Activated T-helper 1 cell treated with anti-CD3 and anti-CD28 coated beads, Interleukin-12 subunit alpha, Interleukin-12 subunit beta, Interleukin-2, Interleukin-4 antibody, amounts not matched to agents 30 ng/mL and 10 ng/mL and 1 ng/mL, durations not matched to agents 14 hours and 24 hours and 36 hours (primary cell): ENCODE results near the gene DDX3Y. TPM values are rescaled to one million over a fixed set of nuclear protein-coding genes. Genes with fewer than 3 reads are reported as not detected.

Experiments
- DNase-seq: peaks from one replicate; pipeline ENCODE4 v3.0.0; 2021; ENCODE audit warnings: low spot score
- H3K27ac Mint-ChIP-seq: one replicate; pipeline ENCODE4 v1.8.0; 2021; ENCODE audit warnings: mild to moderate bottlenecking, mixed read lengths
- H3K27me3 Mint-ChIP-seq: one replicate; pipeline ENCODE4 v1.8.0; 2022; ENCODE audit warnings: mild to moderate bottlenecking, moderate library complexity, mixed read lengths; ENCODE audit not compliant: insufficient read depth
- H3K36me3 Mint-ChIP-seq: one replicate; pipeline ENCODE4 v1.8.0; 2021; ENCODE audit warnings: low read depth, mixed read lengths
- H3K4me1 Mint-ChIP-seq: one replicate; pipeline ENCODE4 v1.8.0; 2021; ENCODE audit warnings: low read depth, mixed read lengths
- H3K4me3 Mint-ChIP-seq: one replicate; pipeline ENCODE4 v1.8.0; 2021; ENCODE audit warnings: mild to moderate bottlenecking, moderate library complexity, mixed read lengths
- H3K9me3 Mint-ChIP-seq: one replicate; pipeline ENCODE4 v1.8.0; 2021; ENCODE audit warnings: mixed read lengths
- intact Hi-C: fragments of 100-400 bp; cut with micrococcal nuclease; formaldehyde crosslinking; loops from one replicate; pipeline ENCODE4 v1.15.1; 2024
- total RNA-seq: library from RNA; stranded (reverse); gene quantifications from 2 replicates; pipeline ENCODE4 v1.2.3, GENCODE V29; 2022

Gene DDX3Y
- total RNA-seq = 122 and 129 TPM in 2 replicates

GRCh38 chrY:12904618-12905516 is at the start of gene DDX3Y:
Gene DDX3Y, plus strand, starts transcription at chrY:12904868. Its CDS starts 69 bp downstream, at chrY:12904937.
- Mint-ChIP-seq H3K36me3 (peaks cover 30% of the 10 kb centered on the region), H3K4me3 (peak within 1 kb of the TSS; percentile 99), H3K27me3 (no peaks in the 10 kb centered on the region), H3K27ac (peak within 1 kb of the TSS; percentile 100), H3K4me1 (peaks cover 15% of the 10 kb centered on the region), H3K9me3 (no peaks in the 10 kb centered on the region)
- intact Hi-C loops = loop anchor here (1.0 to 10.0 kb wide), 9 partner anchors 56 to 850 kb away; partner anchors contain the start of genes TMSB4Y and UTY
- peak; percentile 81 for DNase-seq

- no peak for DNase-seq
- no peak overlapping the region for H3K27ac Mint-ChIP-seq
- H3K27me3 Mint-ChIP-seq = no peaks in the 10 kb centered on the region
- H3K4me1 Mint-ChIP-seq = no peaks in the 10 kb centered on the region
- H3K36me3 Mint-ChIP-seq = peaks cover 9% of the 10 kb centered on the region
- no peak overlapping the region for H3K4me3 Mint-ChIP-seq
- intact Hi-C loops = no loop called here
- no peaks in the 10 kb centered on the region for H3K9me3 Mint-ChIP-seq
These were observed 48.8 kb upstream of the DDX3Y start for GRCh38 chrY:12855791-12856275.

GRCh38 chrY:12867960-12868359 is 36.7 kb upstream of the DDX3Y start:
- Mint-ChIP-seq H3K36me3 (no peaks in the 10 kb centered on the region), H3K27me3 (no peaks in the 10 kb centered on the region), H3K4me3 (no peak overlapping the region), H3K4me1 (no peaks in the 10 kb centered on the region), H3K27ac (no peak overlapping the region), H3K9me3 (no peaks in the 10 kb centered on the region)
- DNase-seq = no peak
- intact Hi-C loops = no loop called here

- no peak overlapping the region for H3K4me3 Mint-ChIP-seq
- no peaks in the 10 kb centered on the region for H3K9me3 Mint-ChIP-seq
- no peaks in the 10 kb centered on the region for H3K4me1 Mint-ChIP-seq
- no peak for DNase-seq
- no peaks in the 10 kb centered on the region for H3K36me3 Mint-ChIP-seq
- H3K27me3 Mint-ChIP-seq = no peaks in the 10 kb centered on the region
- H3K27ac Mint-ChIP-seq = no peak overlapping the region
- intact Hi-C loops = no loop called here
These were observed 7.7 kb upstream of the DDX3Y start for GRCh38 chrY:12896973-12897372.

GRCh38 chrY:12898604-12899003 is 6.1 kb upstream of the DDX3Y start:
- Mint-ChIP-seq H3K36me3 (no peaks in the 10 kb centered on the region), H3K9me3 (no peaks in the 10 kb centered on the region), H3K27ac (no peak overlapping the region), H3K4me3 (no peak overlapping the region), H3K4me1 (no peaks in the 10 kb centered on the region), H3K27me3 (no peaks in the 10 kb centered on the region)
- DNase-seq = no peak
- intact Hi-C loops = no loop called here

- H3K36me3 Mint-ChIP-seq = peaks cover 36% of the 10 kb centered on the region
- peak; percentile 70 for DNase-seq
- peak overlapping the region; percentile 100 for H3K27ac Mint-ChIP-seq
- peak overlapping the region; percentile 99 for H3K4me3 Mint-ChIP-seq
- no peaks in the 10 kb centered on the region for H3K27me3 Mint-ChIP-seq
- H3K4me1 Mint-ChIP-seq = peaks cover 20% of the 10 kb centered on the region
- no peaks in the 10 kb centered on the region for H3K9me3 Mint-ChIP-seq
- intact Hi-C loops = loop anchor here (2.0 to 10.0 kb wide), 7 partner anchors 57 to 849 kb away; partner anchors contain the start of gene TMSB4Y
These were observed 827 bp downstream of the DDX3Y start for GRCh38 chrY:12905517-12905872.

- peak overlapping the region; percentile 100 for H3K27ac Mint-ChIP-seq
- H3K4me1 Mint-ChIP-seq = peaks cover 20% of the 10 kb centered on the region
- H3K4me3 Mint-ChIP-seq = peak overlapping the region; percentile 99
- no peaks in the 10 kb centered on the region for H3K27me3 Mint-ChIP-seq
- no peaks in the 10 kb centered on the region for H3K9me3 Mint-ChIP-seq
- peaks cover 38% of the 10 kb centered on the region for H3K36me3 Mint-ChIP-seq
- no peak for DNase-seq
- intact Hi-C loops = loop anchor here (2.0 to 10.0 kb wide), 8 partner anchors 57 to 849 kb away; partner anchors contain the start of gene TMSB4Y
These were observed 1.2 kb downstream of the DDX3Y start for GRCh38 chrY:12905895-12906294.

- peaks cover 11% of the 10 kb centered on the region for H3K4me1 Mint-ChIP-seq
- no peaks in the 10 kb centered on the region for H3K9me3 Mint-ChIP-seq
- no peak overlapping the region for H3K27ac Mint-ChIP-seq
- peaks cover 50% of the 10 kb centered on the region for H3K36me3 Mint-ChIP-seq
- H3K4me3 Mint-ChIP-seq = no peak overlapping the region
- no peak for DNase-seq
- no peaks in the 10 kb centered on the region for H3K27me3 Mint-ChIP-seq
- intact Hi-C loops = no loop called here
These were observed 8.9 kb downstream of the DDX3Y start for GRCh38 chrY:12913541-12913940.

GRCh38 chrY:12928043-12928442 is 23.4 kb downstream of the DDX3Y start:
- no peaks in the 10 kb centered on the region for H3K9me3 Mint-ChIP-seq
- intact Hi-C loops = no loop called here
- no peak for DNase-seq
- no peaks in the 10 kb centered on the region for H3K4me1 Mint-ChIP-seq
- no peak overlapping the region for H3K27ac Mint-ChIP-seq
- H3K27me3 Mint-ChIP-seq = no peaks in the 10 kb centered on the region
- no peak overlapping the region for H3K4me3 Mint-ChIP-seq
- H3K36me3 Mint-ChIP-seq = no peaks in the 10 kb centered on the region

GRCh38 chrY:12941725-12942687 is 37.3 kb downstream of the DDX3Y start:
- no peaks in the 10 kb centered on the region for H3K4me1 Mint-ChIP-seq
- intact Hi-C loops = no loop called here
- H3K4me3 Mint-ChIP-seq = no peak overlapping the region
- no peaks in the 10 kb centered on the region for H3K36me3 Mint-ChIP-seq
- H3K27me3 Mint-ChIP-seq = peaks cover 1% of the 10 kb centered on the region
- H3K9me3 Mint-ChIP-seq = no peaks in the 10 kb centered on the region
- no peak for DNase-seq
- no peak overlapping the region for H3K27ac Mint-ChIP-seq
